Measurements from ENCODE around the gene SLC47A2. TPM values are rescaled to one million over a fixed set of nuclear protein-coding genes. Genes with fewer than 3 reads are reported as not detected.

Gene SLC47A2
- total RNA-seq, 4 donors from 2014 or later: not detected

- no peak for TF ChIP-seq POLR2A (IDR thresholded peaks at IDR 0.05)
- no peak for TF ChIP-seq CTCF (IDR thresholded peaks at IDR 0.05)
- TF ChIP-seq EP300 (IDR thresholded peaks at IDR 0.05): no peak
- H3K36me3 ChIP-seq: peaks cover 0 to 72% (median 0%) of the 10 kb centered on the region in 3 donors
- DNase-seq (ENCODE audit: low spot score in 2 of 2): no peak
- H3K27me3 ChIP-seq: no peaks in the 10 kb centered on the region
- peaks cover 0 to 30% (median 4%) of the 10 kb centered on the region in 4 donors for H3K4me1 ChIP-seq
- no peaks in the 10 kb centered on the region for H3K9me3 ChIP-seq
- H3K4me3 ChIP-seq: no peak overlapping the region
- WGBS, 2 donors: 87% methylated on average over 6 of the region's 6 CpGs
- no peak overlapping the region for H3K27ac ChIP-seq
These were observed 56.0 kb downstream of the SLC47A2 start for GRCh38 chr17:19660219-19660870.

GRCh38 chr17:19659366-19660177 lies 56.8 kb downstream of the SLC47A2 start:
- Histone ChIP-seq H3K9me3 (no peaks in the 10 kb centered on the region), H3K4me1 (peaks cover 0 to 33% (median 4%) of the 10 kb centered on the region in 4 donors), H3K27ac (no peak overlapping the region), H3K4me3 (no peak overlapping the region), H3K36me3 (peaks cover 0 to 73% (median 0%) of the 10 kb centered on the region in 3 donors), H3K27me3 (no peaks in the 10 kb centered on the region)
- TF ChIP-seq EP300 (IDR thresholded peaks at IDR 0.05) (no peak), POLR2A (IDR thresholded peaks at IDR 0.05) (no peak), CTCF (IDR thresholded peaks at IDR 0.05) (no peak)
- no peak for DNase-seq (ENCODE audit: low spot score in 2 of 2)
- 88 to 91% methylated on average over 7 of the region's 7 CpGs for WGBS, 2 donors

GRCh38 chr17:19656851-19657581 lies 59.4 kb downstream of the SLC47A2 start:
- Histone ChIP-seq H3K4me1 (peaks cover 0 to 48% (median 11%) of the 10 kb centered on the region in 4 donors), H3K27ac (peak overlapping the region in 2 of 4 donors; percentile 29 to 58)

DNA sequence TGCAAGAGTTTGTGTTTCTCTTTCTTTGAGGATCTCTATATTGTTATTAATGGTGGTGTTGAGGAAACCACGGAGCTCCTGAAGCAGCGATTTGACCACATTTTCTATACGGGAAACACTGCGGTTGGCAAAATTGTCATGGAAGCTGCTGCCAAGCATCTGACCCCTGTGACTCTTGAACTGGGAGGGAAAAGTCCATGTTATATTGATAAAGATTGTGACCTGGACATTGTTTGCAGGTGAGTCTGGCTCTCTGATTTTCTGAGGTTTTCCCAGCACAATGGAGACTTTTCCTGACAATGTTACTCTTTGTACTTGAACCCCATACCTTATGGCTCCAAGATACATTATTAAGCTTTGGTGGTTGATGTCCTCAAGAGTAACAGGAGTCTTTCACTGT lies 60.0 kb downstream of the SLC47A2 start:
- TF ChIP-seq EP300 (IDR thresholded peaks at IDR 0.05): no peak
- no peak for TF ChIP-seq POLR2A (IDR thresholded peaks at IDR 0.05)
- no peak for TF ChIP-seq CTCF (IDR thresholded peaks at IDR 0.05)
- peaks cover 0 to 55% (median 17%) of the 10 kb centered on the region in 4 donors for H3K4me1 ChIP-seq
- 74 to 83% methylated on average over 4 of the region's 4 CpGs for WGBS, 2 donors
- no peaks in the 10 kb centered on the region for H3K9me3 ChIP-seq
- H3K27me3 ChIP-seq: no peaks in the 10 kb centered on the region
- H3K36me3 ChIP-seq: peaks cover 0 to 58% (median 0%) of the 10 kb centered on the region in 3 donors
- H3K4me3 ChIP-seq: no peak overlapping the region
- no peak for DNase-seq (ENCODE audit: low spot score in 2 of 2)
- peak overlapping the region in 2 of 4 donors; percentile 29 to 58 for H3K27ac ChIP-seq

More at GRCh38 chr17:19656851-19657581, 59.4 kb downstream of the SLC47A2 start:
- Histone ChIP-seq H3K27me3 (no peaks in the 10 kb centered on the region), H3K36me3 (peaks cover 0 to 63% (median 0%) of the 10 kb centered on the region in 3 donors), H3K4me3 (no peak overlapping the region), H3K9me3 (no peaks in the 10 kb centered on the region)
- TF ChIP-seq CTCF (IDR thresholded peaks at IDR 0.05) (no peak), POLR2A (IDR thresholded peaks at IDR 0.05) (no peak), EP300 (IDR thresholded peaks at IDR 0.05) (no peak)
- 53 to 56% methylated on average over 4 of the region's 4 CpGs for WGBS, 2 donors
- DNase-seq (ENCODE audit: low spot score in 2 of 2): no peak
